WTC11 (cell line): ENCODE measurements around the gene ALLC. TPM values are rescaled to one million over a fixed set of nuclear protein-coding genes. Genes with fewer than 3 reads are reported as not detected.

Experiments
- ATAC-seq: fragments of 200-7000 bp; cut with Tn5 transposase; 2 replicates; pipeline ENCODE4 v1.10.0; 2021; ENCODE audit warnings: mild to moderate bottlenecking, moderate library complexity
- CTCF ChIA-PET: fragments of 300-600 bp; sonication (Branson Sonifier 250); formaldehyde crosslinking; loops from one replicate; lab custom pipeline; 2021; ENCODE audit warnings: antibody characterized with exemption; lab: Charles Lee
- POLR2A ChIA-PET: fragments of 350-600 bp; sonication (Branson Sonifier 250); formaldehyde crosslinking; loops from one replicate; lab custom pipeline; 2021; ENCODE audit warnings: antibody characterized with exemption; lab: Charles Lee
- DNase-seq: peaks from one replicate; pipeline ENCODE4 v3.0.0; 2021; ENCODE audit warnings: low spot score
- H3K27ac Mint-ChIP-seq: 2 replicates; pipeline ENCODE4 v1.8.0; 2021; ENCODE audit warnings: mixed read lengths
- H3K27me3 Mint-ChIP-seq: 2 replicates; pipeline ENCODE4 v1.8.0; 2021; ENCODE audit warnings: low read depth, mild to moderate bottlenecking, moderate library complexity, mixed read lengths
- H3K36me3 Mint-ChIP-seq: 2 replicates; pipeline ENCODE4 v1.8.0; 2021; ENCODE audit warnings: mixed read lengths
- H3K4me1 Mint-ChIP-seq: 2 replicates; pipeline ENCODE4 v1.8.0; 2022; ENCODE audit warnings: mixed read lengths
- H3K4me3 Mint-ChIP-seq: 2 replicates; pipeline ENCODE4 v1.8.0; 2021; ENCODE audit warnings: mild to moderate bottlenecking, moderate library complexity, mixed read lengths
- H3K9me3 Mint-ChIP-seq: 2 replicates; pipeline ENCODE4 v1.8.0; 2021; ENCODE audit warnings: mixed read lengths
- ATF1 ChIP-seq: sonication (generic); formaldehyde crosslinking; IDR thresholded peaks from 2 replicates; pipeline ENCODE4 v1.8.1; 2023; ENCODE audit warnings: mild to moderate bottlenecking, moderate library complexity, missing genetic modification reagents
- E2F5 ChIP-seq: sonication (generic); formaldehyde crosslinking; IDR thresholded peaks from 2 replicates; pipeline ENCODE4 v1.8.1; 2022; ENCODE audit warnings: mild to moderate bottlenecking, moderate library complexity, missing genetic modification reagents
- ESRRA ChIP-seq: sonication (generic); formaldehyde crosslinking; IDR thresholded peaks from 2 replicates; pipeline ENCODE4 v1.8.1; 2022; ENCODE audit warnings: mild to moderate bottlenecking, missing genetic modification reagents, borderline replicate concordance
- FOXJ3 ChIP-seq: sonication (generic); formaldehyde crosslinking; IDR thresholded peaks from 2 replicates; pipeline ENCODE4 v1.9.0; 2021; ENCODE audit warnings: missing genetic modification reagents, mild to moderate bottlenecking, borderline replicate concordance
- FOXP1 ChIP-seq: sonication (generic); formaldehyde crosslinking; IDR thresholded peaks from 2 replicates; pipeline ENCODE4 v1.8.0; 2022; ENCODE audit warnings: missing genetic modification reagents, mild to moderate bottlenecking, moderate library complexity, borderline replicate concordance
- HMGA2 ChIP-seq: fragments of 250-450 bp; sonication (Bioruptor Pico); IDR thresholded peaks from 2 replicates; pipeline ENCODE4 v1.4.0; 2021; ENCODE audit warnings: mild to moderate bottlenecking, moderate library complexity
- JAZF1 ChIP-seq: fragments of 250-450 bp; sonication (Bioruptor Pico); IDR thresholded peaks from 2 replicates; pipeline ENCODE4 v1.9.0; 2021; ENCODE audit warnings: moderate library complexity, mild to moderate bottlenecking, inconsistent platforms
- JUN ChIP-seq: sonication (generic); formaldehyde crosslinking; IDR thresholded peaks from 2 replicates; pipeline ENCODE4 v1.8.0; 2023; ENCODE audit warnings: mild to moderate bottlenecking, missing genetic modification reagents
- KAT7 ChIP-seq: sonication (generic); formaldehyde crosslinking; IDR thresholded peaks from 2 replicates; pipeline ENCODE4 v1.8.1; 2023; ENCODE audit warnings: missing genetic modification reagents, mild to moderate bottlenecking, borderline replicate concordance
- MYBL2 ChIP-seq: sonication (generic); formaldehyde crosslinking; IDR thresholded peaks from 2 replicates; pipeline ENCODE4 v1.8.1; 2023; ENCODE audit warnings: mild to moderate bottlenecking, moderate library complexity, missing genetic modification reagents
- NFATC4 ChIP-seq: fragments of 250-450 bp; sonication (Bioruptor Pico); IDR thresholded peaks from 2 replicates; pipeline ENCODE4 v1.9.0; 2021; ENCODE audit warnings: mild to moderate bottlenecking
- NFE2L1 ChIP-seq: sonication (generic); formaldehyde crosslinking; IDR thresholded peaks from 2 replicates; pipeline ENCODE4 v1.8.1; 2023; ENCODE audit warnings: missing genetic modification reagents
- NR3C1 ChIP-seq: sonication (generic); formaldehyde crosslinking; conservative IDR thresholded peaks from 2 replicates; pipeline ENCODE4 v1.8.1; 2023; ENCODE audit warnings: low read depth, mild to moderate bottlenecking, missing genetic modification reagents
- OVOL2 ChIP-seq: fragments of 250-450 bp; sonication (Bioruptor Pico); IDR thresholded peaks from 2 replicates; pipeline ENCODE4 v1.9.0; 2021; ENCODE audit warnings: mild to moderate bottlenecking, borderline replicate concordance
- RELA ChIP-seq: sonication (generic); formaldehyde crosslinking; IDR thresholded peaks from 2 replicates; pipeline ENCODE4 v1.8.1; 2022; ENCODE audit warnings: missing genetic modification reagents, mild to moderate bottlenecking, borderline replicate concordance
- SOX15 ChIP-seq: fragments of 250-450 bp; sonication (Bioruptor Pico); IDR thresholded peaks from 2 replicates; pipeline ENCODE4 v1.9.0; 2021; ENCODE audit warnings: mild to moderate bottlenecking
- STAT6 ChIP-seq: sonication (generic); formaldehyde crosslinking; conservative IDR thresholded peaks from 2 replicates; pipeline ENCODE4 v1.8.1; 2023; ENCODE audit warnings: mild to moderate bottlenecking, low read depth, missing genetic modification reagents, moderate library complexity
- TEAD1 ChIP-seq: sonication (generic); formaldehyde crosslinking; IDR thresholded peaks from 2 replicates; pipeline ENCODE4 v1.8.0; 2022; ENCODE audit warnings: mild to moderate bottlenecking, missing genetic modification reagents
- ZBTB21 ChIP-seq: sonication (generic); formaldehyde crosslinking; IDR thresholded peaks from 2 replicates; pipeline ENCODE4 v1.8.1; 2023; ENCODE audit warnings: mild to moderate bottlenecking, missing genetic modification reagents, borderline replicate concordance
- ZNF138 ChIP-seq: sonication (generic); formaldehyde crosslinking; conservative IDR thresholded peaks from 2 replicates; pipeline ENCODE4 v1.8.1; 2022; ENCODE audit warnings: mild to moderate bottlenecking, moderate library complexity, missing genetic modification reagents
- ZNF263 ChIP-seq: sonication (generic); formaldehyde crosslinking; IDR thresholded peaks from 2 replicates; pipeline ENCODE4 v1.8.1; 2022; ENCODE audit warnings: low read depth, mild to moderate bottlenecking, moderate library complexity, missing genetic modification reagents
- ZNF396 ChIP-seq: fragments of 250-450 bp; sonication (Bioruptor Pico); IDR thresholded peaks from 2 replicates; pipeline ENCODE4 v1.8.0; 2021; ENCODE audit warnings: mild to moderate bottlenecking, moderate library complexity, borderline replicate concordance
- ZNF416 ChIP-seq: fragments of 250-450 bp; sonication (Bioruptor Pico); IDR thresholded peaks from 2 replicates; pipeline ENCODE4 v1.9.0; 2021; ENCODE audit warnings: mild to moderate bottlenecking, inconsistent platforms
- ZNF671 ChIP-seq: fragments of 250-450 bp; sonication (Bioruptor Pico); IDR thresholded peaks from 2 replicates; pipeline ENCODE4 v1.8.0; 2021; ENCODE audit warnings: mild to moderate bottlenecking
- total RNA-seq: library from RNA; stranded (reverse); gene quantifications from 3 replicates; pipeline ENCODE4 v1.2.3, GENCODE V29; 2021
- TF ChIP-seq, protein P1 (sequence below): sonication (generic); formaldehyde crosslinking; IDR thresholded peaks from 2 replicates; pipeline ENCODE4 v1.8.0; 2023; ENCODE audit warnings: missing genetic modification reagents, mild to moderate bottlenecking, borderline replicate concordance
- TF ChIP-seq, protein P2 (sequence below): sonication (generic); formaldehyde crosslinking; IDR thresholded peaks from 2 replicates; pipeline ENCODE4 v1.8.1; 2023; ENCODE audit warnings: mild to moderate bottlenecking, missing genetic modification reagents, borderline replicate concordance

The ALLC gene
- total RNA-seq, 1 experiment from 2014 or later = not detected

DNA sequence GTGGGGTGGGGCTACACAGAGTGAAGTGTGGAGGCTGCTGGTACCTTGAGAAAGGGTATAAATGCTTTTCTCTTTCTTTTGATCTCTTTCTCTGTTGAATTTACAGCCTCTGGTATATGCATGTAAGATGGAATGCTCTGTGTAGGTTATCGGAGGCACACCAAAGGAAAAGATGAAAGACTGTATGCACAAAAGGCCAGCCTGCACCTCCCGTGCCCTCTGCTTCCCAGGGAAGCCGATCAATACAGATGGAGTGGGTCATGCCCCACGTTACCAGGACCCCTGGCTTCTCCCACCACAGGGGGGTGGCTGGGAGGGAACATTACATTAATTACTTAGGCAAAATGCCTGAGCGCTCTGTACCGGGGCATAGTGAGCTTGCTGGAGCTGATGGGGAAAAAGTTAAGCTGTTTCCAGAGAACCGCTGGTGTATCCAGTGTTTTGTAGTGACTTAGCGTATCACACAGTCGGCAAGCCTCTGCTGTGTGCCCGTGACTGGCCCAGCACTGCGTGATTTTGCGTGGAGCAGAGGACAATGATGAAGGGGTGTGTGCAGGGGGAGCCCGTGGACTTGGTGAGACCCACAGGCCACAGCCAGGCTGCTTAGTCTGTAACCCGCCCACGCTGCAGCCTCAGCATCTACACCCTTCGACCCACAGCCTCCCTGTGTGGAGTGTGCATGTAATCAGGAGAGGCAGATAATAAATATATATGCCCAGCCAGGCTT is 8.0 kb downstream of the ALLC start:
- CTCF ChIA-PET = interaction anchor here (0.6 kb wide), 1 partner anchor 929 kb away, joined by 3 read pairs; no protein-coding TSS in a partner anchor
- no peak overlapping the region for H3K4me3 Mint-ChIP-seq
- no peak for DNase-seq
- no peak for TF ChIP-seq JAZF1
- TF ChIP-seq HMGA2 = no peak
- TF ChIP-seq JUN (CRISPR knock-in tag) = no peak
- TF ChIP-seq SOX15 (CRISPR knock-in tag) = no peak
- no peak for TF ChIP-seq ZNF671 (CRISPR knock-in tag)
- TF ChIP-seq NR3C1 (CRISPR knock-in tag) = no peak
- TF ChIP-seq, protein P1, sequence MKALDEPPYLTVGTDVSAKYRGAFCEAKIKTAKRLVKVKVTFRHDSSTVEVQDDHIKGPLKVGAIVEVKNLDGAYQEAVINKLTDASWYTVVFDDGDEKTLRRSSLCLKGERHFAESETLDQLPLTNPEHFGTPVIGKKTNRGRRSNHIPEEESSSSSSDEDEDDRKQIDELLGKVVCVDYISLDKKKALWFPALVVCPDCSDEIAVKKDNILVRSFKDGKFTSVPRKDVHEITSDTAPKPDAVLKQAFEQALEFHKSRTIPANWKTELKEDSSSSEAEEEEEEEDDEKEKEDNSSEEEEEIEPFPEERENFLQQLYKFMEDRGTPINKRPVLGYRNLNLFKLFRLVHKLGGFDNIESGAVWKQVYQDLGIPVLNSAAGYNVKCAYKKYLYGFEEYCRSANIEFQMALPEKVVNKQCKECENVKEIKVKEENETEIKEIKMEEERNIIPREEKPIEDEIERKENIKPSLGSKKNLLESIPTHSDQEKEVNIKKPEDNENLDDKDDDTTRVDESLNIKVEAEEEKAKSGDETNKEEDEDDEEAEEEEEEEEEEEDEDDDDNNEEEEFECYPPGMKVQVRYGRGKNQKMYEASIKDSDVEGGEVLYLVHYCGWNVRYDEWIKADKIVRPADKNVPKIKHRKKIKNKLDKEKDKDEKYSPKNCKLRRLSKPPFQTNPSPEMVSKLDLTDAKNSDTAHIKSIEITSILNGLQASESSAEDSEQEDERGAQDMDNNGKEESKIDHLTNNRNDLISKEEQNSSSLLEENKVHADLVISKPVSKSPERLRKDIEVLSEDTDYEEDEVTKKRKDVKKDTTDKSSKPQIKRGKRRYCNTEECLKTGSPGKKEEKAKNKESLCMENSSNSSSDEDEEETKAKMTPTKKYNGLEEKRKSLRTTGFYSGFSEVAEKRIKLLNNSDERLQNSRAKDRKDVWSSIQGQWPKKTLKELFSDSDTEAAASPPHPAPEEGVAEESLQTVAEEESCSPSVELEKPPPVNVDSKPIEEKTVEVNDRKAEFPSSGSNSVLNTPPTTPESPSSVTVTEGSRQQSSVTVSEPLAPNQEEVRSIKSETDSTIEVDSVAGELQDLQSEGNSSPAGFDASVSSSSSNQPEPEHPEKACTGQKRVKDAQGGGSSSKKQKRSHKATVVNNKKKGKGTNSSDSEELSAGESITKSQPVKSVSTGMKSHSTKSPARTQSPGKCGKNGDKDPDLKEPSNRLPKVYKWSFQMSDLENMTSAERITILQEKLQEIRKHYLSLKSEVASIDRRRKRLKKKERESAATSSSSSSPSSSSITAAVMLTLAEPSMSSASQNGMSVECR (CRISPR knock-in tag) = no peak
- no peak for TF ChIP-seq ZNF263 (CRISPR knock-in tag)
- no peak for TF ChIP-seq OVOL2
- TF ChIP-seq ZNF416 (CRISPR knock-in tag) = no peak
- no peak for TF ChIP-seq ATF1 (CRISPR knock-in tag)
- TF ChIP-seq FOXP1 = no peak
- TF ChIP-seq, all 79 proteins: peak for 0
- POLR2A ChIA-PET = no interaction called here
- no peaks in the 10 kb centered on the region; the same call in 1 of the 2 replicates for H3K27me3 Mint-ChIP-seq
- peaks cover 45% of the 10 kb centered on the region for H3K9me3 Mint-ChIP-seq
- no peaks in the 10 kb centered on the region for H3K4me1 Mint-ChIP-seq
- no peak for ATAC-seq
- H3K27ac Mint-ChIP-seq = no peak overlapping the region
- peaks cover 20% of the 10 kb centered on the region for H3K36me3 Mint-ChIP-seq

DNA sequence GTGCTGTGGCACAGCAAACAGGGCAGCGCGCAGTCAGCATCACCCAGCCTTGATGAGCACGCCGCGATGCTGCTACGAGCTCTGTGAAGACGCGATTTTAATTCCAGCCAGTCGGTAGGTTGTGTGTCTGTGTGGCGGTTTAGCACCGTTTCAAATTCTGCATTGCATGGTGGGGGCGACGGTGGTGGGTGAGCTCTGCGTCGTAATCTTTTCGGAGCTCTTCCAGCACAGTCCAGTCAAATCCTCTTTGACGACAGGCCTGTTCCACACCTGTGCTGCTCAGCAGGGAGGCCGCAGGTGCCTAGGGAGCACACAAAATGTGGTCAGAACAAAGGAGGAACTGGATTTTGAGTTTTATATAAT is 8.6 kb downstream of the ALLC start:
- DNase-seq (no peak), ATAC-seq (no peak)
- Mint-ChIP-seq H3K4me3 (no peak overlapping the region), H3K36me3 (peaks cover 21% of the 10 kb centered on the region), H3K27ac (no peak overlapping the region), H3K27me3 (no peaks in the 10 kb centered on the region; the same call in 1 of the 2 replicates), H3K9me3 (peaks cover 46% of the 10 kb centered on the region), H3K4me1 (no peaks in the 10 kb centered on the region)
- ChIA-PET POLR2A (no interaction called here), CTCF (no interaction called here)
- TF ChIP-seq E2F5 (CRISPR knock-in tag) (no peak), TEAD1 (CRISPR knock-in tag) (no peak), NFATC4 (CRISPR knock-in tag) (no peak), FOXJ3 (no peak), NFE2L1 (no peak), ZBTB21 (CRISPR knock-in tag) (no peak), MYBL2 (CRISPR knock-in tag) (no peak), ZNF396 (CRISPR knock-in tag) (no peak), STAT6 (CRISPR knock-in tag) (no peak), RELA (CRISPR knock-in tag) (no peak), KAT7 (CRISPR knock-in tag) (no peak), ESRRA (CRISPR knock-in tag) (no peak), ZNF138 (CRISPR knock-in tag) (no peak)
- TF ChIP-seq, protein P2, sequence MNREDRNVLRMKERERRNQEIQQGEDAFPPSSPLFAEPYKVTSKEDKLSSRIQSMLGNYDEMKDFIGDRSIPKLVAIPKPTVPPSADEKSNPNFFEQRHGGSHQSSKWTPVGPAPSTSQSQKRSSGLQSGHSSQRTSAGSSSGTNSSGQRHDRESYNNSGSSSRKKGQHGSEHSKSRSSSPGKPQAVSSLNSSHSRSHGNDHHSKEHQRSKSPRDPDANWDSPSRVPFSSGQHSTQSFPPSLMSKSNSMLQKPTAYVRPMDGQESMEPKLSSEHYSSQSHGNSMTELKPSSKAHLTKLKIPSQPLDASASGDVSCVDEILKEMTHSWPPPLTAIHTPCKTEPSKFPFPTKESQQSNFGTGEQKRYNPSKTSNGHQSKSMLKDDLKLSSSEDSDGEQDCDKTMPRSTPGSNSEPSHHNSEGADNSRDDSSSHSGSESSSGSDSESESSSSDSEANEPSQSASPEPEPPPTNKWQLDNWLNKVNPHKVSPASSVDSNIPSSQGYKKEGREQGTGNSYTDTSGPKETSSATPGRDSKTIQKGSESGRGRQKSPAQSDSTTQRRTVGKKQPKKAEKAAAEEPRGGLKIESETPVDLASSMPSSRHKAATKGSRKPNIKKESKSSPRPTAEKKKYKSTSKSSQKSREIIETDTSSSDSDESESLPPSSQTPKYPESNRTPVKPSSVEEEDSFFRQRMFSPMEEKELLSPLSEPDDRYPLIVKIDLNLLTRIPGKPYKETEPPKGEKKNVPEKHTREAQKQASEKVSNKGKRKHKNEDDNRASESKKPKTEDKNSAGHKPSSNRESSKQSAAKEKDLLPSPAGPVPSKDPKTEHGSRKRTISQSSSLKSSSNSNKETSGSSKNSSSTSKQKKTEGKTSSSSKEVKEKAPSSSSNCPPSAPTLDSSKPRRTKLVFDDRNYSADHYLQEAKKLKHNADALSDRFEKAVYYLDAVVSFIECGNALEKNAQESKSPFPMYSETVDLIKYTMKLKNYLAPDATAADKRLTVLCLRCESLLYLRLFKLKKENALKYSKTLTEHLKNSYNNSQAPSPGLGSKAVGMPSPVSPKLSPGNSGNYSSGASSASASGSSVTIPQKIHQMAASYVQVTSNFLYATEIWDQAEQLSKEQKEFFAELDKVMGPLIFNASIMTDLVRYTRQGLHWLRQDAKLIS (CRISPR knock-in tag) = no peak
